ENCODE measurements around the gene RYR3.

Gene RYR3

GRCh38 chr15:33710748-33711147 is 400.0 kb downstream of the RYR3 start:
- in situ Hi-C loops (cut with HindIII; ENCODE audit: low pct_unique_long_range_greater_than_20kb, low sequenced_read_pairs) = no loop called here
- no peak for DNase-seq (ENCODE audit: low read depth in 1 of 2, low spot score in 1 of 2)
- no peak for TF ChIP-seq JUND (IDR thresholded peaks at IDR 0.05; ENCODE audit: low read depth)

GRCh38 chr15:33716025-33716424 is 405.3 kb downstream of the RYR3 start:
- no peak for DNase-seq (ENCODE audit: low read depth in 1 of 2, low spot score in 1 of 2)
- TF ChIP-seq JUND (IDR thresholded peaks at IDR 0.05; ENCODE audit: low read depth) = no peak
- in situ Hi-C loops (cut with HindIII; ENCODE audit: low pct_unique_long_range_greater_than_20kb, low sequenced_read_pairs) = no loop called here

GRCh38 chr15:33720952-33721351 is 410.2 kb downstream of the RYR3 start:
- TF ChIP-seq JUND (IDR thresholded peaks at IDR 0.05; ENCODE audit: low read depth) = no peak
- DNase-seq (ENCODE audit: low read depth in 1 of 2, low spot score in 1 of 2) = no peak
- in situ Hi-C loops (cut with HindIII; ENCODE audit: low pct_unique_long_range_greater_than_20kb, low sequenced_read_pairs) = no loop called here

GRCh38 chr15:33722005-33722672 is 411.4 kb downstream of the RYR3 start:
- DNase-seq (ENCODE audit: low read depth in 1 of 2, low spot score in 1 of 2) = no peak
- TF ChIP-seq JUND (IDR thresholded peaks at IDR 0.05; ENCODE audit: low read depth) = no peak
- in situ Hi-C loops (cut with HindIII; ENCODE audit: low pct_unique_long_range_greater_than_20kb, low sequenced_read_pairs) = no loop called here

GRCh38 chr15:33722673-33723015 is 411.9 kb downstream of the RYR3 start:
- no peak for TF ChIP-seq JUND (IDR thresholded peaks at IDR 0.05; ENCODE audit: low read depth)
- in situ Hi-C loops (cut with HindIII; ENCODE audit: low pct_unique_long_range_greater_than_20kb, low sequenced_read_pairs) = no loop called here
- DNase-seq (ENCODE audit: low read depth in 1 of 2, low spot score in 1 of 2) = no peak

GRCh38 chr15:33724321-33725036 is 413.7 kb downstream of the RYR3 start:
- no peak for TF ChIP-seq JUND (IDR thresholded peaks at IDR 0.05; ENCODE audit: low read depth)
- DNase-seq (ENCODE audit: low read depth in 1 of 2, low spot score in 1 of 2) = no peak
- in situ Hi-C loops (cut with HindIII; ENCODE audit: low pct_unique_long_range_greater_than_20kb, low sequenced_read_pairs) = no loop called here

- peak; percentile 46 to 66 for DNase-seq (ENCODE audit: low read depth in 1 of 2, low spot score in 1 of 2)
- TF ChIP-seq JUND (IDR thresholded peaks at IDR 0.05; ENCODE audit: low read depth) = no peak
- in situ Hi-C loops (cut with HindIII; ENCODE audit: low pct_unique_long_range_greater_than_20kb, low sequenced_read_pairs) = no loop called here
These were observed 418.9 kb downstream of the RYR3 start for GRCh38 chr15:33729653-33730052.

GRCh38 chr15:33730815-33731214 is 420.0 kb downstream of the RYR3 start:
- no peak for DNase-seq (ENCODE audit: low read depth in 1 of 2, low spot score in 1 of 2)
- in situ Hi-C loops (cut with HindIII; ENCODE audit: low pct_unique_long_range_greater_than_20kb, low sequenced_read_pairs) = no loop called here
- TF ChIP-seq JUND (IDR thresholded peaks at IDR 0.05; ENCODE audit: low read depth) = no peak

- no peak for TF ChIP-seq JUND (IDR thresholded peaks at IDR 0.05; ENCODE audit: low read depth)
- in situ Hi-C loops (cut with HindIII; ENCODE audit: low pct_unique_long_range_greater_than_20kb, low sequenced_read_pairs) = no loop called here
- no peak for DNase-seq (ENCODE audit: low read depth in 1 of 2, low spot score in 1 of 2)
These were observed 424.4 kb downstream of the RYR3 start for GRCh38 chr15:33735143-33735542.

GRCh38 chr15:33735637-33736247 is 425.0 kb downstream of the RYR3 start:
- DNase-seq (ENCODE audit: low read depth in 1 of 2, low spot score in 1 of 2) = peak; percentile 32 to 70
- in situ Hi-C loops (cut with HindIII; ENCODE audit: low pct_unique_long_range_greater_than_20kb, low sequenced_read_pairs) = no loop called here
- TF ChIP-seq JUND (IDR thresholded peaks at IDR 0.05; ENCODE audit: low read depth) = no peak

- TF ChIP-seq JUND (IDR thresholded peaks at IDR 0.05; ENCODE audit: low read depth) = no peak
- in situ Hi-C loops (cut with HindIII; ENCODE audit: low pct_unique_long_range_greater_than_20kb, low sequenced_read_pairs) = no loop called here
- peak; percentile 35 to 70 for DNase-seq (ENCODE audit: low read depth in 1 of 2, low spot score in 1 of 2)
These were observed 427.2 kb downstream of the RYR3 start for GRCh38 chr15:33737687-33738601.

GRCh38 chr15:33738941-33739664 is 428.3 kb downstream of the RYR3 start:
- no peak for TF ChIP-seq JUND (IDR thresholded peaks at IDR 0.05; ENCODE audit: low read depth)
- in situ Hi-C loops (cut with HindIII; ENCODE audit: low pct_unique_long_range_greater_than_20kb, low sequenced_read_pairs) = no loop called here

More at GRCh38 chr15:33738941-33739664, 428.3 kb downstream of the RYR3 start:
- no peak for DNase-seq (ENCODE audit: low read depth in 1 of 2, low spot score in 1 of 2)
